ENCODE data around the gene ZC3H8.

The ZC3H8 gene

DNA sequence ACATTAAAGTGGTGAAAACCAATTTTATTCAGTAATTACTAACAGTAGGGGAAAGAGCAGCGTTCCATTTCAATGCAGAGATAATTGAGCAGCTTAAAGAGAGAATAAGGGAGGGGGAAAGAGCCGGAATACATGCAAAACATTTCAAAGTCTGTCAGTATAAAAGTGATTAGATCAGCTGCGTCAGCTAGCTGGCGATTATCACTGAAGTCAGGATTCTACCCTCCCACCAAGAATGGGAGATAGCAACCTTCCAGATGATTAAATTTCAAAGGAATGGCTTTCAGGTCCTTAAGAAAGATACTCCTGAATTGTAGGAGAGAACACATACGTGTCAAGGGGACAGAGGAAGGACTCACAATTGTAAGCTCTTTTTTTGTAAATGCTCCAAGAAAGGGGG, 17.8 kb upstream of the ZC3H8 start:
- Histone ChIP-seq H3K27me3 (ENCODE audit: insufficient read depth, low read depth, severe bottlenecking) (no peaks in the 10 kb centered on the region), H3K36me3 (peaks cover 4% of the 10 kb centered on the region), H3K9me3 (ENCODE audit: severe bottlenecking) (no peaks in the 10 kb centered on the region), H3K27ac (no peak overlapping the region), H3K4me3 (ENCODE audit: low read depth, low read length) (no peak overlapping the region)
- no peak for DNase-seq
- TF ChIP-seq, protein P1, sequence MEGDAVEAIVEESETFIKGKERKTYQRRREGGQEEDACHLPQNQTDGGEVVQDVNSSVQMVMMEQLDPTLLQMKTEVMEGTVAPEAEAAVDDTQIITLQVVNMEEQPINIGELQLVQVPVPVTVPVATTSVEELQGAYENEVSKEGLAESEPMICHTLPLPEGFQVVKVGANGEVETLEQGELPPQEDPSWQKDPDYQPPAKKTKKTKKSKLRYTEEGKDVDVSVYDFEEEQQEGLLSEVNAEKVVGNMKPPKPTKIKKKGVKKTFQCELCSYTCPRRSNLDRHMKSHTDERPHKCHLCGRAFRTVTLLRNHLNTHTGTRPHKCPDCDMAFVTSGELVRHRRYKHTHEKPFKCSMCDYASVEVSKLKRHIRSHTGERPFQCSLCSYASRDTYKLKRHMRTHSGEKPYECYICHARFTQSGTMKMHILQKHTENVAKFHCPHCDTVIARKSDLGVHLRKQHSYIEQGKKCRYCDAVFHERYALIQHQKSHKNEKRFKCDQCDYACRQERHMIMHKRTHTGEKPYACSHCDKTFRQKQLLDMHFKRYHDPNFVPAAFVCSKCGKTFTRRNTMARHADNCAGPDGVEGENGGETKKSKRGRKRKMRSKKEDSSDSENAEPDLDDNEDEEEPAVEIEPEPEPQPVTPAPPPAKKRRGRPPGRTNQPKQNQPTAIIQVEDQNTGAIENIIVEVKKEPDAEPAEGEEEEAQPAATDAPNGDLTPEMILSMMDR (IDR thresholded peaks at IDR 0.05; ENCODE audit: low read depth, low read length) = no peak

DNA sequence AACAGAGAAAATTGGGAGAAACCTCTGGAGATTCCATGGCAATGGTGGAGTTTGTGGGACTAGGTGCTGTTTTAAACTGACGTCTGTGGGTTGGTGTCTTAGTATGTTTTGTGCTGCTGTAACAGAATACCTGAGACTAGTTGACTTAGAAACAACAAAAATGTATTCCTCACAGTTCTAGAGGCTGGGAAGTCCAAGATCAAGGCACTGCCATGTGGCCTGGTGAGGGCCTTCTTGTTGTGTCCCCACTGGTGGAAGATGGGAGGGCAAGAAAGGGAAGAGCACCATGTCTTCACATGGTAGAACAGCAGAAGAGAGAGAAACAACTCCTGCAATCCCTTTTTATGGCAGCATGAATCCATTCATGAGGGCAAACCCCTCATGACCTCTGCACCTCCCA, 13.7 kb upstream of the ZC3H8 start:
- H3K36me3 ChIP-seq = no peaks in the 10 kb centered on the region

DNA sequence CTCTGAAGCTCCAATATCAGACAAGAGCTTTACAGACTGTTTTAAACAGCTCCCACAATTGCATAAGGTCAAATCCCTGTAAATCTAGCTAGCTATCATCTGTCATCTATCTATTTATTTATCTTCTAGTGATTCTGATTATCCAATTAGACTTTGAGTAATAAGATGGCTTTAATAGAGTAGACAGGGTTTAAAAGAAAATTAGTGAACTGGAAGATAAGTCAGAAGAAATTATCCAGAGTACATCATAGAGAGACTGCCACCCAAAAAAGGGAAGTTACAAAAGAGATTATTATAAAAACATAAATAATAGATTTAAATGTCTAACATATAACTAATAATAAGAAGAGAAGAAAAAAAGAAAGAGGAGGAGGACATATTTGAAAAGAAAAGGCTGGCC, 8.0 kb upstream of the ZC3H8 start:
- no peaks in the 10 kb centered on the region for H3K27me3 ChIP-seq (ENCODE audit: insufficient read depth, low read depth, severe bottlenecking)
- H3K27ac ChIP-seq = no peak overlapping the region
- no peaks in the 10 kb centered on the region for H3K36me3 ChIP-seq
- no peak for DNase-seq
- no peak overlapping the region for H3K4me3 ChIP-seq (ENCODE audit: low read depth, low read length)
- H3K9me3 ChIP-seq (ENCODE audit: severe bottlenecking) = peaks cover 14% of the 10 kb centered on the region
- TF ChIP-seq, protein P1 (IDR thresholded peaks at IDR 0.05; ENCODE audit: low read depth, low read length) = no peak

More for the DNA sequence above, 13.7 kb upstream of the ZC3H8 start:
- H3K27ac ChIP-seq = no peak overlapping the region
- TF ChIP-seq, protein P1 (IDR thresholded peaks at IDR 0.05; ENCODE audit: low read depth, low read length) = no peak
- H3K9me3 ChIP-seq (ENCODE audit: severe bottlenecking) = peaks cover 1% of the 10 kb centered on the region
- no peak overlapping the region for H3K4me3 ChIP-seq (ENCODE audit: low read depth, low read length)
- no peak for DNase-seq
- H3K27me3 ChIP-seq (ENCODE audit: insufficient read depth, low read depth, severe bottlenecking) = no peaks in the 10 kb centered on the region

DNA sequence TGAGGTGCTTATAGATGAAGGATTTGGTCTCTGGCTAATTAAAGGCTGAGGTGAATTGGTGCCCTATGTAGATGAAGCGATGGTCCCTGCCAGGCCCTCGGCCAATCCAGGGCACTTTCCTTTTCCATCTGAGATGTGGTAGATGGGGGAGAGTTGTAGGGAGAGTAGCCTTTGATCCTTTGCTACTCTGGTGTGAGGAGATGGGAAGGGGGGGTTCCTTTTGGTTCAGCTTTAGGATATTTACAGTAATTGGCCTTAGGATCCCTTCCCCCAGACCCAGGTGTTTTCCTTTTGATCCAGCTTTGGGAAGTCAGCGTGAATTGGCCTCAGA, 5.4 kb upstream of the ZC3H8 start:
- no peak overlapping the region for H3K27ac ChIP-seq
- no peaks in the 10 kb centered on the region for H3K36me3 ChIP-seq
- no peak for DNase-seq
- TF ChIP-seq, protein P1 (IDR thresholded peaks at IDR 0.05; ENCODE audit: low read depth, low read length) = no peak
- H3K27me3 ChIP-seq (ENCODE audit: insufficient read depth, low read depth, severe bottlenecking) = no peaks in the 10 kb centered on the region
- H3K4me3 ChIP-seq (ENCODE audit: low read depth, low read length) = no peak overlapping the region
- H3K9me3 ChIP-seq (ENCODE audit: severe bottlenecking) = peaks cover 14% of the 10 kb centered on the region

DNA sequence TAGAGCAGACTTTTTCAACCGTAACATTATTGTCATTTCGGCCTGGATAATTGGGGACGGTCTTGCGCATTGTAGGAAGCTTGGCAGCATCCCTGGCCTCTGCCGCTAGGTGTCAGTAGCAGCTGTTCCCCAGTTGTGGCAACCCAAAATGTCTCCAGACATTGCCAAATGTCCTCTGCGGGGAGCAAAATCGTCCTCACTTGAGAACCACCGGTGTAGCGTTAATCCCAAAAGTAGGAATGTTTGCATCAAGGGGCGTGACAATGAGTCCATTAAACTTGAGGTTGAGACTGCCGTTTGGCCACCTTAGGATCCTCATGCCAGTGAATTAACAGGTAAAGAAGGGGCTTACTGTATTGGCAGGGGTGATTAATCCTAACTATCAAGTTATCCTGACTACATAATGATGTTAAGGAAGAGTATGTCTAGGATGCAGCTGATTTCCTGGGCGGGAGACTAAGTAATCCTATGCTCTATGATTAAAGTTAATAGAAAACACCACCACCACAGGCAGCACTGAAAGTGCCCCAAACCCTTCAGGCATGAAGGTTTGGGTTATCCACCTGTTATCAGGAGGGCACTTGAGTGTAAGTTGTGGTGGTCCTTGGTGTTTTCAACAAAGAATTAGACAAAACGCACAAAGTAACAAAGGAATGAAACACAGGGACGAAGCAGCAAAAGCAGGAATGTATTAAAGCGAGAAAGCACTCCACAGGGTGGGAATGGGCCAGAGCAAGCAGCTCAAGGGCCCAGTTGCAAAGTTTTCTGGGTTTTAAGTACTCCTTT, 4.9 kb upstream of the ZC3H8 start:
- peak; percentile 72 for DNase-seq

More for the DNA sequence above, 4.9 kb upstream of the ZC3H8 start:
- no peaks in the 10 kb centered on the region for H3K36me3 ChIP-seq
- no peaks in the 10 kb centered on the region for H3K27me3 ChIP-seq (ENCODE audit: insufficient read depth, low read depth, severe bottlenecking)
- TF ChIP-seq, protein P1 (IDR thresholded peaks at IDR 0.05; ENCODE audit: low read depth, low read length) = peak; percentile 95
- H3K4me3 ChIP-seq (ENCODE audit: low read depth, low read length) = no peak overlapping the region
- H3K27ac ChIP-seq = no peak overlapping the region; the same call in 1 of the 2 replicates
- H3K9me3 ChIP-seq (ENCODE audit: severe bottlenecking) = peaks cover 14% of the 10 kb centered on the region
